ENCODE data around the gene SEMA6D.

Gene SEMA6D

GRCh38 chr15:47691882-47692281 is 25.4 kb upstream of the SEMA6D start:
- no peak overlapping the region for H3K4me3 ChIP-seq (ENCODE audit: low read depth, low read length)
- in situ Hi-C loops (cut with HindIII; ENCODE audit: low sequenced_read_pairs) = no loop called here

GRCh38 chr15:47696351-47696750 is 21.0 kb upstream of the SEMA6D start:
- in situ Hi-C loops (cut with HindIII; ENCODE audit: low sequenced_read_pairs) = no loop called here
- no peak overlapping the region for H3K4me3 ChIP-seq (ENCODE audit: low read depth, low read length)
- TF ChIP-seq CTCF (IDR thresholded peaks at IDR 0.05; ENCODE audit: low read depth, low read length, missing control alignments) = no peak
- DNase-seq (ENCODE audit: low read depth) = no peak

More at GRCh38 chr15:47691882-47692281, 25.4 kb upstream of the SEMA6D start:
- peak; percentile 15 for DNase-seq (ENCODE audit: low read depth)
- TF ChIP-seq CTCF (IDR thresholded peaks at IDR 0.05; ENCODE audit: low read depth, low read length, missing control alignments) = no peak

GRCh38 chr15:47705281-47705997 is 11.9 kb upstream of the SEMA6D start:
- in situ Hi-C loops (cut with HindIII; ENCODE audit: low sequenced_read_pairs) = loop anchor here (25.0 kb wide), 1 partner anchor 582 kb away; no protein-coding TSS in a partner anchor
- no peak overlapping the region for H3K4me3 ChIP-seq (ENCODE audit: low read depth, low read length)
- DNase-seq (ENCODE audit: low read depth) = no peak
- no peak for TF ChIP-seq CTCF (IDR thresholded peaks at IDR 0.05; ENCODE audit: low read depth, low read length, missing control alignments)

GRCh38 chr15:47707391-47707790 is 9.9 kb upstream of the SEMA6D start:
- in situ Hi-C loops (cut with HindIII; ENCODE audit: low sequenced_read_pairs) = loop anchor here (25.0 kb wide), 1 partner anchor 580 kb away; no protein-coding TSS in a partner anchor
- H3K4me3 ChIP-seq (ENCODE audit: low read depth, low read length) = no peak overlapping the region
- DNase-seq (ENCODE audit: low read depth) = no peak
- no peak for TF ChIP-seq CTCF (IDR thresholded peaks at IDR 0.05; ENCODE audit: low read depth, low read length, missing control alignments)

GRCh38 chr15:47708161-47708980 is 8.9 kb upstream of the SEMA6D start:
- no peak for DNase-seq (ENCODE audit: low read depth)
- in situ Hi-C loops (cut with HindIII; ENCODE audit: low sequenced_read_pairs) = loop anchor here (25.0 kb wide), 1 partner anchor 579 kb away; no protein-coding TSS in a partner anchor
- TF ChIP-seq CTCF (IDR thresholded peaks at IDR 0.05; ENCODE audit: low read depth, low read length, missing control alignments) = no peak

GRCh38 chr15:47711655-47712054 is 5.7 kb upstream of the SEMA6D start:
- peak; percentile 45 for TF ChIP-seq CTCF (IDR thresholded peaks at IDR 0.05; ENCODE audit: low read depth, low read length, missing control alignments)
- H3K4me3 ChIP-seq (ENCODE audit: low read depth, low read length) = no peak overlapping the region
- DNase-seq (ENCODE audit: low read depth) = no peak
- in situ Hi-C loops (cut with HindIII; ENCODE audit: low sequenced_read_pairs) = loop anchor here (5.0 to 25.0 kb wide), 3 partner anchors 54 to 576 kb away; no protein-coding TSS in a partner anchor

More at GRCh38 chr15:47708161-47708980, 8.9 kb upstream of the SEMA6D start:
- no peak overlapping the region for H3K4me3 ChIP-seq (ENCODE audit: low read depth, low read length)

Data from astrocyte of the cerebellum (primary cell).